Thymus (tissue), 11 donors: Measurements from ENCODE around the gene WNT6. TPM values are rescaled to one million over a fixed set of nuclear protein-coding genes. Genes with fewer than 3 reads are reported as not detected.

ENCODE experiments used
- DNase-seq, 9 donors: peaks; one replicate each; pipeline ENCODE4 v3.0.0-alpha.2; 2013; ENCODE audit warnings: low spot score in 9 of 9, low read depth in 6 of 9, missing footprints in 1 of 9
- H3K27ac ChIP-seq, 2 donors: one replicate each; pipeline ENCODE4 v1.5.1; 2013; ENCODE audit warnings: control low read depth in 1 of 2, low read depth in 1 of 2, low read length in 1 of 2, mild to moderate bottlenecking in 1 of 2, moderate library complexity in 1 of 2
- H3K27me3 ChIP-seq, 2 donors: one replicate each; pipeline ENCODE4 v1.5.1; 2013; ENCODE audit warnings: low read length in 1 of 2; ENCODE audit not compliant: control insufficient read depth in 2 of 2, insufficient read depth in 1 of 2
- H3K36me3 ChIP-seq, 2 donors: one replicate each; pipeline ENCODE4 v1.5.1; 2013; ENCODE audit warnings: low read length in 1 of 2, mild to moderate bottlenecking in 1 of 2, moderate library complexity in 1 of 2; ENCODE audit not compliant: control insufficient read depth in 2 of 2, insufficient read depth in 2 of 2
- H3K4me1 ChIP-seq, 2 donors: one replicate each; pipeline ENCODE4 v1.5.1; 2013; ENCODE audit warnings: low read length in 2 of 2; ENCODE audit not compliant: control insufficient read depth in 2 of 2, insufficient read depth in 2 of 2
- H3K4me3 ChIP-seq, 2 donors: one replicate each; pipeline ENCODE4 v1.5.1; 2013; ENCODE audit warnings: low read length in 2 of 2, control low read depth in 1 of 2, mild to moderate bottlenecking in 1 of 2
- H3K9me3 ChIP-seq, 2 donors: one replicate each; pipeline ENCODE4 v1.5.1; 2013; ENCODE audit warnings: low read length in 1 of 2, mild to moderate bottlenecking in 1 of 2; ENCODE audit not compliant: control insufficient read depth in 2 of 2, insufficient read depth in 1 of 2
- WGBS: extraction: QIAGEN DNeasy Blood & Tissue Kit; methylation state at CpG from one replicate; pipeline ENCODE4 v1.1.7; 2013; 5-methylcytosine and 5-hydroxymethylcytosine counted together
- polyA plus RNA-seq: library from polyadenylated mRNA; stranded (reverse); fragments of 200-250 nt; gene quantifications from one replicate; pipeline ENCODE4 v1.2.3, GENCODE V29; 2013
- total RNA-seq: library from RNA; stranded (reverse); fragments of 120-200 nt; gene quantifications from one replicate; pipeline ENCODE4 v1.2.4, GENCODE V29; 2013
- donor health status: healthy.

WNT6 gene
- total and polyA plus RNA-seq, 2 donors = 0.14 to 0.34 TPM

- no peak overlapping the region for H3K27ac ChIP-seq
- WGBS = 96% methylated on average over 4 of the region's 4 CpGs
- DNase-seq = no peak
Measured at GRCh38 chr2:218815649-218816048, 44.0 kb upstream of the WNT6 start.

GRCh38 chr2:218816561-218817011, 43.0 kb upstream of the WNT6 start:
- Histone ChIP-seq H3K4me3 (no peak overlapping the region), H3K36me3 (no peaks in the 10 kb centered on the region), H3K27me3 (peaks cover 0 to 4% of the 10 kb centered on the region in 2 donors), H3K9me3 (no peaks in the 10 kb centered on the region), H3K27ac (no peak overlapping the region), H3K4me1 (no peaks in the 10 kb centered on the region)
- 93% methylated on average over 2 of the region's 2 CpGs for WGBS
- DNase-seq = no peak

More at GRCh38 chr2:218815649-218816048, 44.0 kb upstream of the WNT6 start:
- no peaks in the 10 kb centered on the region for H3K36me3 ChIP-seq
- no peaks in the 10 kb centered on the region for H3K4me1 ChIP-seq
- H3K27me3 ChIP-seq = peaks cover 0 to 4% of the 10 kb centered on the region in 2 donors
- no peak overlapping the region for H3K4me3 ChIP-seq
- no peaks in the 10 kb centered on the region for H3K9me3 ChIP-seq

GRCh38 chr2:218819093-218819492, 40.5 kb upstream of the WNT6 start:
- Histone ChIP-seq H3K27me3 (peaks cover 0 to 4% of the 10 kb centered on the region in 2 donors), H3K9me3 (no peaks in the 10 kb centered on the region), H3K27ac (no peak overlapping the region), H3K4me1 (no peaks in the 10 kb centered on the region), H3K4me3 (no peak overlapping the region), H3K36me3 (no peaks in the 10 kb centered on the region)
- 95% methylated on average over 7 of the region's 7 CpGs for WGBS
- DNase-seq = no peak

GRCh38 chr2:218820746-218821369, 38.7 kb upstream of the WNT6 start:
- Histone ChIP-seq H3K9me3 (no peaks in the 10 kb centered on the region), H3K4me3 (no peak overlapping the region), H3K4me1 (no peaks in the 10 kb centered on the region), H3K36me3 (no peaks in the 10 kb centered on the region), H3K27ac (no peak overlapping the region), H3K27me3 (peaks cover 0 to 3% of the 10 kb centered on the region in 2 donors)
- no peak for DNase-seq
- WGBS = 95% methylated on average over 15 of the region's 15 CpGs

GRCh38 chr2:218821605-218822211, 37.9 kb upstream of the WNT6 start:
- H3K9me3 ChIP-seq = no peaks in the 10 kb centered on the region
- H3K36me3 ChIP-seq = no peaks in the 10 kb centered on the region
- H3K27me3 ChIP-seq = peaks cover 0 to 3% of the 10 kb centered on the region in 2 donors
- H3K4me1 ChIP-seq = no peaks in the 10 kb centered on the region
- no peak overlapping the region for H3K27ac ChIP-seq
- WGBS = 88% methylated on average over 9 of the region's 9 CpGs
- H3K4me3 ChIP-seq = no peak overlapping the region
- no peak for DNase-seq

- WGBS = 89% methylated on average over 7 of the region's 7 CpGs
- DNase-seq = no peak
- no peak overlapping the region for H3K4me3 ChIP-seq
- no peaks in the 10 kb centered on the region for H3K9me3 ChIP-seq
- no peaks in the 10 kb centered on the region for H3K27me3 ChIP-seq
- H3K4me1 ChIP-seq = no peaks in the 10 kb centered on the region
- no peaks in the 10 kb centered on the region for H3K36me3 ChIP-seq
- H3K27ac ChIP-seq = no peak overlapping the region
Measured at GRCh38 chr2:218822622-218823021, 37.0 kb upstream of the WNT6 start.

GRCh38 chr2:218823196-218823855, 36.3 kb upstream of the WNT6 start:
- Histone ChIP-seq H3K27ac (no peak overlapping the region), H3K9me3 (no peaks in the 10 kb centered on the region), H3K36me3 (no peaks in the 10 kb centered on the region), H3K4me3 (no peak overlapping the region), H3K27me3 (peaks cover 0 to 3% of the 10 kb centered on the region in 2 donors), H3K4me1 (no peaks in the 10 kb centered on the region)
- 86% methylated on average over 9 of the region's 9 CpGs for WGBS
- no peak for DNase-seq

GRCh38 chr2:218824004-218824403, 35.6 kb upstream of the WNT6 start:
- H3K4me3 ChIP-seq = no peak overlapping the region
- peaks cover 0 to 3% of the 10 kb centered on the region in 2 donors for H3K27me3 ChIP-seq
- no peaks in the 10 kb centered on the region for H3K4me1 ChIP-seq
- no peaks in the 10 kb centered on the region for H3K36me3 ChIP-seq
- H3K9me3 ChIP-seq = no peaks in the 10 kb centered on the region
- H3K27ac ChIP-seq = no peak overlapping the region
- DNase-seq = no peak
- WGBS = 97% methylated on average over 7 of the region's 7 CpGs

GRCh38 chr2:218826791-218827190, 32.8 kb upstream of the WNT6 start:
- Histone ChIP-seq H3K4me3 (no peak overlapping the region), H3K4me1 (no peaks in the 10 kb centered on the region), H3K9me3 (no peaks in the 10 kb centered on the region), H3K36me3 (no peaks in the 10 kb centered on the region), H3K27me3 (peaks cover 0 to 14% of the 10 kb centered on the region in 2 donors), H3K27ac (no peak overlapping the region)
- no peak for DNase-seq
- WGBS = 96% methylated on average over 10 of the region's 10 CpGs
